Gastroesophageal sphincter (tissue), 4 donors: Measurements from ENCODE around the gene KRTAP9-7. TPM values are rescaled to one million over a fixed set of nuclear protein-coding genes. Genes with fewer than 3 reads are reported as not detected.

Source experiments
- ATAC-seq: fragments of 150-250 bp; one replicate; pipeline ENCODE4 v1.9.1; 2016; ENCODE audit warnings: mild to moderate bottlenecking, moderate library complexity
- H3K27ac ChIP-seq, 4 donors: fragments of 200-600 bp; sonication (generic) in 3 of 4; 1 replicate in 3 of 4; 2 replicates in 1 of 4; pipeline ENCODE4 v1.5.1; 2016 to 2019
- H3K27me3 ChIP-seq: fragments of 200-600 bp; sonication (generic); one replicate; pipeline ENCODE4 v1.5.1; 2019
- H3K36me3 ChIP-seq, 2 donors: fragments of 200-600 bp; sonication (generic); one replicate each; pipeline ENCODE4 v1.5.1; 2019; ENCODE audit warnings: control low read depth in 1 of 2
- H3K4me1 ChIP-seq, 3 donors: fragments of 200-600 bp; sonication (generic); 1 replicate in 2 of 3; 2 replicates in 1 of 3; pipeline ENCODE4 v1.5.1; 2016 to 2019; ENCODE audit warnings: control low read depth in 2 of 3
- H3K4me3 ChIP-seq, 2 donors: fragments of 200-600 bp; sonication (generic); one replicate each; pipeline ENCODE4 v1.5.1; 2019; ENCODE audit warnings: mild to moderate bottlenecking in 1 of 2, moderate library complexity in 1 of 2
- H3K9me3 ChIP-seq, 3 donors: fragments of 200-600 bp; sonication (generic); one replicate each; pipeline ENCODE4 v1.5.1; 2017 to 2019; ENCODE audit warnings: control low read depth in 2 of 3
- EP300 ChIP-seq: sonication (generic); formaldehyde crosslinking; IDR thresholded peaks from one replicate; pipeline ENCODE4 v1.6.1; 2017; ENCODE audit warnings: antibody characterized with exemption, mild to moderate bottlenecking
- POLR2A ChIP-seq, 2 donors: fragments of 450-650 bp; IDR thresholded peaks; one replicate each; pipeline ENCODE4 v1.6.1; 2017; ENCODE audit warnings: antibody characterized with exemption in 2 of 2, mild to moderate bottlenecking in 2 of 2, moderate library complexity in 1 of 2
- POLR2AphosphoS5 ChIP-seq: sonication (generic); formaldehyde crosslinking; IDR thresholded peaks from one replicate; pipeline ENCODE4 v1.6.1; 2017; ENCODE audit warnings: antibody characterized with exemption
- WGBS, 2 donors: methylation state at CpG; one replicate each; pipeline ENCODE4 v1.1.5; 2018; ENCODE audit warnings: low coverage in 1 of 2; 5-methylcytosine and 5-hydroxymethylcytosine counted together
- total RNA-seq, 4 donors: library from RNA; depleted of rRNA; stranded (reverse); fragments of >200 nt; gene quantifications; one replicate each; pipeline ENCODE4 v1.1.0, GENCODE V29; 2016
- TF ChIP-seq, protein P1 (sequence below), 4 experiments: fragments of 200-600 bp in 2 of 4; fragments of 450-650 bp in 2 of 4; sonication (generic) in 1 of 4; IDR thresholded peaks; one replicate each; pipeline ENCODE4 v1.5.1; 2017 to 2019; ENCODE audit warnings: antibody characterized with exemption in 4 of 4, mild to moderate bottlenecking in 2 of 4, moderate library complexity in 2 of 4

KRTAP9-7 gene
- total RNA-seq, 4 donors from 2014 or later, result 0.66 TPM; not detected in 3

DNA sequence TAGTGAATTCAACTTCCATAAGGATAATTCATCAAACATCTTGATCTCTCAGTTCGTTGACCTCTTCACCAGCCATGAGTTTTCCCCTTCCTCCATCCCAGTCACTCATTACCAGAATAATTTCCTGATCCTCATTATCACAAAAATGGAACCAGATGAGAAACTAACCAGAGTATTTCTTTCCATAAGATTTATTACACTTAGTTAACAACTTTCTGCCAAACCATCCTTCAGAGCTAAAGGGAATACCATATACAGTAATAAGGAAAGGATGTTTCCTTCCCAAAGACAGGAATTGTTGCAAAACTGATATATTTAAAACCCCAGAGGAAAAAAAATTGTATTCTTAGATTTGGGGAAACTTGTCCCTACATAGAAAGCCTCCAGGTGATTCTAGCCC is 18.5 kb downstream of the KRTAP9-7 start:
- Histone ChIP-seq H3K4me3 (no peak overlapping the region), H3K4me1 (no peaks in the 10 kb centered on the region), H3K36me3 (no peaks in the 10 kb centered on the region), H3K27me3 (peaks cover 24% of the 10 kb centered on the region), H3K9me3 (no peaks in the 10 kb centered on the region), H3K27ac (no peak overlapping the region)
- 56 to 60% methylated on average over 1 of the region's 1 CpG for WGBS, 2 donors
- no peak for ATAC-seq
- no peak for TF ChIP-seq POLR2AphosphoS5
- TF ChIP-seq, protein P1, sequence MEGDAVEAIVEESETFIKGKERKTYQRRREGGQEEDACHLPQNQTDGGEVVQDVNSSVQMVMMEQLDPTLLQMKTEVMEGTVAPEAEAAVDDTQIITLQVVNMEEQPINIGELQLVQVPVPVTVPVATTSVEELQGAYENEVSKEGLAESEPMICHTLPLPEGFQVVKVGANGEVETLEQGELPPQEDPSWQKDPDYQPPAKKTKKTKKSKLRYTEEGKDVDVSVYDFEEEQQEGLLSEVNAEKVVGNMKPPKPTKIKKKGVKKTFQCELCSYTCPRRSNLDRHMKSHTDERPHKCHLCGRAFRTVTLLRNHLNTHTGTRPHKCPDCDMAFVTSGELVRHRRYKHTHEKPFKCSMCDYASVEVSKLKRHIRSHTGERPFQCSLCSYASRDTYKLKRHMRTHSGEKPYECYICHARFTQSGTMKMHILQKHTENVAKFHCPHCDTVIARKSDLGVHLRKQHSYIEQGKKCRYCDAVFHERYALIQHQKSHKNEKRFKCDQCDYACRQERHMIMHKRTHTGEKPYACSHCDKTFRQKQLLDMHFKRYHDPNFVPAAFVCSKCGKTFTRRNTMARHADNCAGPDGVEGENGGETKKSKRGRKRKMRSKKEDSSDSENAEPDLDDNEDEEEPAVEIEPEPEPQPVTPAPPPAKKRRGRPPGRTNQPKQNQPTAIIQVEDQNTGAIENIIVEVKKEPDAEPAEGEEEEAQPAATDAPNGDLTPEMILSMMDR (IDR thresholded peaks at IDR 0.05), result no peak
- no peak for TF ChIP-seq EP300
- no peak for TF ChIP-seq POLR2A (IDR thresholded peaks at IDR 0.05)

DNA sequence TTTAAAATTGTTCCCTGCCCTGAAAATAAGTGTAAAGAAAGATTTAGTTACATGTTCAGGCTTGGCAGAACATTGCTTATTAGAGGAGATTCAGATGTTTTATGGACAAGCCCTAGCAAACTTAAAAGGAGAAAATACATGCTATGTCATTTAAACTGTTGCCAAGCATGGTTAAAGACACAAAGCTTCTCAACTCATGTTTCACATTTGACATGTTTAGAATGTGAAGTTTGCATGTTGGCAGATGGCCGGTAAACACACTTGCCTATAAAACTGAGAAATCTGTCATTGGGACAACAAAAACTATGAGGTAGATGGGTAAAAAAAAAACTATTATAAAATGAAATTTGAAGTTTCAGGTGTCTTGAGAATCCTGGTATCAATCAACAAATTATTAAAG is 21.3 kb downstream of the KRTAP9-7 start:
- TF ChIP-seq, protein P1 (IDR thresholded peaks at IDR 0.05), result no peak
- TF ChIP-seq POLR2AphosphoS5 (no peak), POLR2A (IDR thresholded peaks at IDR 0.05) (no peak), EP300 (no peak)
- ATAC-seq, result no peak
- no peaks in the 10 kb centered on the region for H3K4me1 ChIP-seq
- no peak overlapping the region for H3K4me3 ChIP-seq
- H3K36me3 ChIP-seq, result no peaks in the 10 kb centered on the region
- no peaks in the 10 kb centered on the region for H3K9me3 ChIP-seq
- no peak overlapping the region for H3K27ac ChIP-seq
- H3K27me3 ChIP-seq, result peaks cover 23% of the 10 kb centered on the region
- WGBS, 2 donors, result 26 to 45% methylated on average over 1 of the region's 1 CpG

DNA sequence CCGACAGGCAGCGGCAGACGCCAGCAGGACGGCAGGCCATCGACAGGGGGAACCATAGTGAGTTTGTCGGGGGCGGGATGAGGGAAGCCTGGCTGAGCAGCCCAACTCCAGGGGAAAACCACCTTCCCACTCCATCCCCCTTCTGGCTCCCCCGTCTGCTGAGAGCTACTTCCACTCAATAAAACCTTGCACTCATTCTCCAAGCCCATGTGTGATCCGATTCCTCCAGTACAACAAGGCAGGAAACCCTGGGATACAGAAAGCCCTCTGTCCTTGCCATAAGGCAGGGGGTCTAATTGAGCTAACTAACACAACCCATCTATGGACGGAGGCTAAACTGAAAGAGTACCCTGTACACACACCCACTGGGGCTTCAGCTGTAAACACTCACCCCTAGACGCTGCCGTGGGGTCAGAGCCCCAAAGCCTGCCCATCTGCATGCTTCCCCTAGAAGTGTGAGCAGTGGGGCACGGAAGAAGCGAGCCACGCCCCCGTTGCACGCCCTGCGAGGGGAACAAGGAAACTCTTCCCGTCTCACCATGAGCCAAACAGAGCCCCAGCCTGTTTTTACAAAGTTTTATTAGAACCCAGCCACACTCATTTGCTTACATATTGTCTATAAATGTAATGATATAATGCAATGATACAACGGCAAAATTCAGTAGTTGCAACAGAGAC is 23.1 kb downstream of the KRTAP9-7 start:
- Histone ChIP-seq H3K36me3 (no peaks in the 10 kb centered on the region), H3K27ac (no peak overlapping the region), H3K9me3 (no peaks in the 10 kb centered on the region), H3K27me3 (peaks cover 11% of the 10 kb centered on the region), H3K4me3 (no peak overlapping the region), H3K4me1 (no peaks in the 10 kb centered on the region)
- 86 to 95% methylated on average over 11 to 19 of the region's 20 CpGs for WGBS, 2 donors
- ATAC-seq, result no peak
- TF ChIP-seq POLR2A (IDR thresholded peaks at IDR 0.05) (no peak), EP300 (no peak), POLR2AphosphoS5 (no peak)
- TF ChIP-seq, protein P1 (IDR thresholded peaks at IDR 0.05), result no peak

DNA sequence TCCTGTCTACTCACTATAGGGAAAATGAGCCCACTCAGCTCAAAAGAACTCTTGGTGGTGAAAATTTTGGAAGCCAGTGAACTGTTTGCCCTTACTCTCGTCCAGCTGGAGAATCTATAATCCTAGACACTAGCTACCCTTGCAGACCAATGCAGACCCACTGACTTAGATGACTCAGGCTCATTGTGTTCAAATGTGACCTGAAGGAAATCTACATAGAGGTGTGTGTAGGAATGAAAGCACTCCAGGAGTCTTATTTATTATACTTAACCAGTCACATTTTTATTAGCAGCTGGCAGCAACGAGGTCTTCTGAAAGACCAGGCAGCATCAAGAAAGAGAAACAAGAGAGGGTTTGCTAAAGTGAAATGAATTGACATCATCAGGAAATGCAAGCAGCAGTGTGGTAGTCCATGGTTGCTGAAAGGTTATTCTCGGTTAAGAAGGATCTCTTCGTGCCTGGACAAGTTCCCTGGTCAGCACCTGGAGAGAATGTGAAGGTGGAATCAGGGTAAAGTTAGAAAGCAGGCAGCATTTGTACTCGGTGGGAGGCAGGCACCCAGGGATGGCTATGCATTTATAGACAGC is 25.8 kb downstream of the KRTAP9-7 start:
- no peak for TF ChIP-seq POLR2A (IDR thresholded peaks at IDR 0.05)
- TF ChIP-seq, protein P1 (IDR thresholded peaks at IDR 0.05), result no peak
- TF ChIP-seq EP300, result no peak
- TF ChIP-seq POLR2AphosphoS5, result no peak
- ATAC-seq, result no peak
- Histone ChIP-seq H3K27me3 (peaks cover 11% of the 10 kb centered on the region), H3K4me1 (no peaks in the 10 kb centered on the region), H3K9me3 (no peaks in the 10 kb centered on the region), H3K36me3 (no peaks in the 10 kb centered on the region), H3K27ac (no peak overlapping the region), H3K4me3 (no peak overlapping the region)
- WGBS, 2 donors, result 40 to 71% methylated on average over 1 to 5 of the region's 5 CpGs
